Body of pancreas (tissue), 4 donors: ENCODE data around the gene PRG2.

Experiments
- POLR2A ChIP-seq, 3 donors: fragments of 450-650 bp; IDR thresholded peaks; one replicate each; pipeline ENCODE4 v1.6.1; 2016; ENCODE audit warnings: antibody characterized with exemption in 3 of 3, mild to moderate bottlenecking in 2 of 3
- TF ChIP-seq, protein P1 (sequence below), 7 experiments: fragments of 450-650 bp in 4 of 7; fragments of 200-600 bp in 3 of 7; sonication (generic) in 3 of 7; IDR thresholded peaks; one replicate each; pipeline ENCODE4 v1.5.1; 2016 to 2019; ENCODE audit warnings: antibody characterized with exemption in 7 of 7

- no peak for TF ChIP-seq POLR2A (IDR thresholded peaks at IDR 0.05)
- TF ChIP-seq, protein P1, sequence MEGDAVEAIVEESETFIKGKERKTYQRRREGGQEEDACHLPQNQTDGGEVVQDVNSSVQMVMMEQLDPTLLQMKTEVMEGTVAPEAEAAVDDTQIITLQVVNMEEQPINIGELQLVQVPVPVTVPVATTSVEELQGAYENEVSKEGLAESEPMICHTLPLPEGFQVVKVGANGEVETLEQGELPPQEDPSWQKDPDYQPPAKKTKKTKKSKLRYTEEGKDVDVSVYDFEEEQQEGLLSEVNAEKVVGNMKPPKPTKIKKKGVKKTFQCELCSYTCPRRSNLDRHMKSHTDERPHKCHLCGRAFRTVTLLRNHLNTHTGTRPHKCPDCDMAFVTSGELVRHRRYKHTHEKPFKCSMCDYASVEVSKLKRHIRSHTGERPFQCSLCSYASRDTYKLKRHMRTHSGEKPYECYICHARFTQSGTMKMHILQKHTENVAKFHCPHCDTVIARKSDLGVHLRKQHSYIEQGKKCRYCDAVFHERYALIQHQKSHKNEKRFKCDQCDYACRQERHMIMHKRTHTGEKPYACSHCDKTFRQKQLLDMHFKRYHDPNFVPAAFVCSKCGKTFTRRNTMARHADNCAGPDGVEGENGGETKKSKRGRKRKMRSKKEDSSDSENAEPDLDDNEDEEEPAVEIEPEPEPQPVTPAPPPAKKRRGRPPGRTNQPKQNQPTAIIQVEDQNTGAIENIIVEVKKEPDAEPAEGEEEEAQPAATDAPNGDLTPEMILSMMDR (IDR thresholded peaks at IDR 0.05): no peak
Observed at GRCh38 chr11:57418131-57418530, 27.7 kb upstream of the PRG2 start.
